ENCODE measurements around the gene CCL17.

GRCh38 chr16:57401943-57402640 is 2.5 kb upstream of the CCL17 start:
- TF ChIP-seq, protein P1, sequence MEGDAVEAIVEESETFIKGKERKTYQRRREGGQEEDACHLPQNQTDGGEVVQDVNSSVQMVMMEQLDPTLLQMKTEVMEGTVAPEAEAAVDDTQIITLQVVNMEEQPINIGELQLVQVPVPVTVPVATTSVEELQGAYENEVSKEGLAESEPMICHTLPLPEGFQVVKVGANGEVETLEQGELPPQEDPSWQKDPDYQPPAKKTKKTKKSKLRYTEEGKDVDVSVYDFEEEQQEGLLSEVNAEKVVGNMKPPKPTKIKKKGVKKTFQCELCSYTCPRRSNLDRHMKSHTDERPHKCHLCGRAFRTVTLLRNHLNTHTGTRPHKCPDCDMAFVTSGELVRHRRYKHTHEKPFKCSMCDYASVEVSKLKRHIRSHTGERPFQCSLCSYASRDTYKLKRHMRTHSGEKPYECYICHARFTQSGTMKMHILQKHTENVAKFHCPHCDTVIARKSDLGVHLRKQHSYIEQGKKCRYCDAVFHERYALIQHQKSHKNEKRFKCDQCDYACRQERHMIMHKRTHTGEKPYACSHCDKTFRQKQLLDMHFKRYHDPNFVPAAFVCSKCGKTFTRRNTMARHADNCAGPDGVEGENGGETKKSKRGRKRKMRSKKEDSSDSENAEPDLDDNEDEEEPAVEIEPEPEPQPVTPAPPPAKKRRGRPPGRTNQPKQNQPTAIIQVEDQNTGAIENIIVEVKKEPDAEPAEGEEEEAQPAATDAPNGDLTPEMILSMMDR (IDR thresholded peaks at IDR 0.05; ENCODE audit: low read depth, low read length), result no peak
- TF ChIP-seq POLR2A (IDR thresholded peaks at IDR 0.05; ENCODE audit: extremely low read depth, insufficient read length), result no peak

All from NB4 (cell line).